Glutamatergic neuron (in vitro differentiated cells): ENCODE measurements around the gene RPL13A. TPM values are rescaled to one million over a fixed set of nuclear protein-coding genes. Genes with fewer than 3 reads are reported as not detected.

ENCODE experiments used
- DNase-seq: peaks from one replicate; pipeline ENCODE4 v3.0.0; 2022
- H3K27ac Mint-ChIP-seq: one replicate; pipeline ENCODE4 v1.8.0; 2020; ENCODE audit warnings: mild to moderate bottlenecking, mixed read lengths, inconsistent platforms; ENCODE audit not compliant: unreplicated experiment
- H3K27me3 Mint-ChIP-seq: one replicate; pipeline ENCODE4 v1.8.0; 2020; ENCODE audit warnings: mild to moderate bottlenecking, moderate library complexity, mixed read lengths, inconsistent platforms; ENCODE audit not compliant: unreplicated experiment
- H3K36me3 Mint-ChIP-seq: one replicate; pipeline ENCODE4 v1.8.0; 2020; ENCODE audit warnings: mild to moderate bottlenecking, mixed read lengths, inconsistent platforms; ENCODE audit not compliant: unreplicated experiment
- H3K4me1 Mint-ChIP-seq: one replicate; pipeline ENCODE4 v1.8.0; 2020; ENCODE audit warnings: mild to moderate bottlenecking, low read depth, mixed read lengths, inconsistent platforms; ENCODE audit not compliant: unreplicated experiment
- H3K4me3 Mint-ChIP-seq: one replicate; pipeline ENCODE4 v1.8.0; 2020; ENCODE audit warnings: mild to moderate bottlenecking, mixed read lengths, inconsistent platforms; ENCODE audit not compliant: unreplicated experiment
- H3K9me3 Mint-ChIP-seq: one replicate; pipeline ENCODE4 v1.8.0; 2020; ENCODE audit warnings: mild to moderate bottlenecking, moderate library complexity, mixed read lengths, inconsistent platforms; ENCODE audit not compliant: unreplicated experiment
- CTCF ChIP-seq: fragments of 200-600 bp; sonication (generic); IDR thresholded peaks from one replicate; pipeline ENCODE4 v1.5.0; 2021; ENCODE audit not compliant: partially characterized antibody, unreplicated experiment
- total RNA-seq: library from RNA; stranded (reverse); fragmentation: NEBNext Ultra II Directional; extraction: Animal tissue kit (Norgen Biotek cat#: 25700); gene quantifications from one replicate; pipeline ENCODE4 v1.2.1, GENCODE V29; 2021; ENCODE audit not compliant: unreplicated experiment

Gene RPL13A
- total RNA-seq, 1 donor from 2014 or later: 1,648 TPM

- H3K4me3 Mint-ChIP-seq: no peak overlapping the region
- H3K4me1 Mint-ChIP-seq: no peaks in the 10 kb centered on the region
- H3K27ac Mint-ChIP-seq: no peak overlapping the region
- peaks cover 2% of the 10 kb centered on the region for H3K27me3 Mint-ChIP-seq
- peaks cover 2% of the 10 kb centered on the region for H3K9me3 Mint-ChIP-seq
- H3K36me3 Mint-ChIP-seq: no peaks in the 10 kb centered on the region
- no peak for TF ChIP-seq CTCF
- DNase-seq: no peak
These were observed 6.3 kb upstream of the RPL13A start for GRCh38 chr19:49481020-49481683.

- peaks cover 13% of the 10 kb centered on the region for H3K27me3 Mint-ChIP-seq
- H3K9me3 Mint-ChIP-seq: peaks cover 21% of the 10 kb centered on the region
- no peak for DNase-seq
- no peaks in the 10 kb centered on the region for H3K36me3 Mint-ChIP-seq
- TF ChIP-seq CTCF: no peak
- H3K4me1 Mint-ChIP-seq: peaks cover 4% of the 10 kb centered on the region
- H3K27ac Mint-ChIP-seq: peak overlapping the region; percentile 64
- peak overlapping the region; percentile 25 for H3K4me3 Mint-ChIP-seq
These were observed 1.2 kb upstream of the RPL13A start for GRCh38 chr19:49486232-49486631.

- no peak for TF ChIP-seq CTCF
- Mint-ChIP-seq H3K9me3 (peaks cover 21% of the 10 kb centered on the region), H3K4me1 (peaks cover 4% of the 10 kb centered on the region), H3K27me3 (peaks cover 13% of the 10 kb centered on the region), H3K36me3 (no peaks in the 10 kb centered on the region), H3K27ac (no peak overlapping the region), H3K4me3 (peak overlapping the region; percentile 25)
- no peak for DNase-seq
These were observed 615 bp upstream of the RPL13A start for GRCh38 chr19:49486710-49487276.

- no peak for DNase-seq
- TF ChIP-seq CTCF: no peak
- peaks cover 21% of the 10 kb centered on the region for H3K9me3 Mint-ChIP-seq
- H3K27ac Mint-ChIP-seq: peak overlapping the region; percentile 87
- peak overlapping the region; percentile 91 for H3K4me3 Mint-ChIP-seq
- peaks cover 15% of the 10 kb centered on the region for H3K27me3 Mint-ChIP-seq
- H3K4me1 Mint-ChIP-seq: peaks cover 4% of the 10 kb centered on the region
- H3K36me3 Mint-ChIP-seq: peaks cover 5% of the 10 kb centered on the region
These were observed 846 bp downstream of the RPL13A start for GRCh38 chr19:49488046-49488862.
